Cerebellar cortex (tissue), 1 donor: ENCODE measurements around the gene UBL4B.

Source experiments
- DNase-seq: peaks from one replicate; pipeline ENCODE4 v3.0.0-alpha.2; 2015; ENCODE audit warnings: low spot score

The UBL4B gene

GRCh38 chr1:110155878-110156522 lies 43.8 kb downstream of the UBL4B start:
- DNase-seq = no peak

- DNase-seq = no peak
These were observed 46.0 kb downstream of the UBL4B start for GRCh38 chr1:110158261-110158660.

- DNase-seq = peak; percentile 69
These were observed 46.9 kb downstream of the UBL4B start for GRCh38 chr1:110159168-110159567.

- no peak for DNase-seq
These were observed 48.4 kb downstream of the UBL4B start for GRCh38 chr1:110160538-110161100.

GRCh38 chr1:110161165-110161564 lies 48.9 kb downstream of the UBL4B start:
- no peak for DNase-seq

GRCh38 chr1:110161849-110162248 lies 49.6 kb downstream of the UBL4B start:
- DNase-seq = peak; percentile 90
